AG04449 (cell line): ENCODE measurements around the gene KCNQ1.

Experiments
- CTCF ChIA-PET: fragments of 350-600 bp; formaldehyde crosslinking; extraction: SDS; loops from one replicate; lab custom pipeline; 2021; ENCODE audit warnings: antibody characterized with exemption; lab: Yijun Ruan, JAX
- POLR2A ChIA-PET: fragments of 400-600, 350-600 bp; formaldehyde crosslinking; extraction: SDS; loops from one replicate; lab custom pipeline; 2020; ENCODE audit warnings: antibody characterized with exemption, inconsistent platforms; lab: Yijun Ruan, JAX
- DNase-seq: peaks from one replicate; pipeline ENCODE4 v3.0.0-alpha.2; 2010; ENCODE audit warnings: low read depth, low spot score
- H3K4me3 ChIP-seq: 2 replicates; pipeline ENCODE4 v1.5.1; 2011; ENCODE audit warnings: low read depth, mild to moderate bottlenecking, control low read depth, low read length
- CTCF ChIP-seq: IDR thresholded peaks from one replicate; pipeline ENCODE4 v1.5.1; 2011; ENCODE audit warnings: mild to moderate bottlenecking, moderate library complexity, low read length, control low read depth, inconsistent platforms; ENCODE audit not compliant: insufficient read depth; ENCODE audit errors: missing control alignments

The KCNQ1 gene

GRCh38 chr11:2460540-2461252, 15.9 kb downstream of the KCNQ1 start:
- POLR2A ChIA-PET = no interaction called here
- CTCF ChIA-PET = interaction anchor here (1.1 kb wide), 1 partner anchor 40 kb away, joined by 3 read pairs; no protein-coding TSS in a partner anchor

GRCh38 chr11:2461253-2461955, 16.6 kb downstream of the KCNQ1 start:
- POLR2A ChIA-PET = no interaction called here
- CTCF ChIA-PET = interaction anchor here (1.1 kb wide), 1 partner anchor 41 kb away, joined by 3 read pairs; no protein-coding TSS in a partner anchor
- no peak overlapping the region for H3K4me3 ChIP-seq
- TF ChIP-seq CTCF = no peak
- no peak for DNase-seq

More at GRCh38 chr11:2460540-2461252, 15.9 kb downstream of the KCNQ1 start:
- no peak for TF ChIP-seq CTCF
- DNase-seq = no peak
- no peak overlapping the region for H3K4me3 ChIP-seq

- no peak overlapping the region for H3K4me3 ChIP-seq
- DNase-seq = no peak
- CTCF ChIA-PET = interaction anchor here (1.1 kb wide), 1 partner anchor 41 kb away, joined by 3 read pairs; no protein-coding TSS in a partner anchor
- POLR2A ChIA-PET = no interaction called here
- no peak for TF ChIP-seq CTCF
Observed at GRCh38 chr11:2461956-2462542, 17.2 kb downstream of the KCNQ1 start.

- ChIA-PET CTCF (no interaction called here), POLR2A (no interaction called here)
- no peak overlapping the region for H3K4me3 ChIP-seq
- DNase-seq = no peak
- no peak for TF ChIP-seq CTCF
Observed at GRCh38 chr11:2462543-2462985, 17.8 kb downstream of the KCNQ1 start.

GRCh38 chr11:2462986-2463765, 18.4 kb downstream of the KCNQ1 start:
- DNase-seq = no peak
- POLR2A ChIA-PET = no interaction called here
- no peak for TF ChIP-seq CTCF
- H3K4me3 ChIP-seq = no peak overlapping the region
- CTCF ChIA-PET = no interaction called here
